Umbilical cord (tissue), 2 donors: ENCODE results near the gene PLEKHS1. TPM values are rescaled to one million over a fixed set of nuclear protein-coding genes. Genes with fewer than 3 reads are reported as not detected.
"Not testable (repeated sequence)": the region's sequence is repeated elsewhere in the genome, so short reads cannot be mapped to it uniquely, and the experiment has no call there.

Experiments used
- DNase-seq: peaks from one replicate; pipeline ENCODE4 v3.0.0-alpha.2; 2015; ENCODE audit warnings: low spot score
- total RNA-seq: library from RNA; depleted of rRNA; stranded (reverse); fragments of >200 nt; gene quantifications from one replicate; pipeline ENCODE4 v1.2.3, GENCODE V29; 2014; ENCODE audit warnings: low replicate concordance; ENCODE audit not compliant: insufficient read depth

The PLEKHS1 gene
- total RNA-seq, 1 donor from 2014 or later = 2.2 TPM

DNA sequence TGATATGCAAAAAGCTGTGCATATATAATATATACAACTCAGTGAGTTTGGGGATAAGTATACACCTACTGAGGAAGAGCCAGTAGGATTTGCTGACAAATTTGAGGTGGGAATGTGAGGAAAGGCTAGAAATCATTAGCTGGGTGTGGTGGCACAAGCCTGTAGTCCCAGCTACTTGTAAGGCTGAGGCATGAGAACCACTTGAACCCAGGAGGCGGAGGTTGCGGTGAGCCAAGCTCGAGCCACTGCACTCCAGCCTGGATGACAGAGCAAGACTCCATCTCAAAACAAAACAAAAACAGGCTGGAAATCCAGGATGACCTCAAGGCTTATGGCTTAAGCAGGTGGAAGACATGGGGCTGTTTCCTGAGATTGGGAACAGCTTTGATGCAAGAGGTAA, 10.6 kb upstream of the PLEKHS1 start:
- DNase-seq = no peak

DNA sequence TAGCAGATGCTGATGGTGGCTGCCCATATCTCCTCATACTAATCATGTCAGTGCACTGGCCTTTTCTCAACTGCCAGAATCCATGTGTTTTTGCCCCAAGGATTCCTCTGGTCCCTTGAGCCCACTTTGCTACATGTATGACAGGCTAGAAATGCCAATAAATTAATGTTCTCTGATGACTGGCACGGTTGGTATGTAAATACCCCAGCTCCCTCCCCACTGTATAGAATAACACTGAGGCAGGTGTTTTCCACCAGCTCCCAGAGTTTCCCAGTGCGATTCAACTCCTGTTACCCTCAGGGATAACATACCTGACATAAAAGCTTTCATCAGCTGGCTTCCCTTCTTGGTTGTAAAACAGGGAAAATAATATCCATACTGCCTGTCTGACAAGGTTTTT, 9.0 kb upstream of the PLEKHS1 start:
- DNase-seq = no peak

DNA sequence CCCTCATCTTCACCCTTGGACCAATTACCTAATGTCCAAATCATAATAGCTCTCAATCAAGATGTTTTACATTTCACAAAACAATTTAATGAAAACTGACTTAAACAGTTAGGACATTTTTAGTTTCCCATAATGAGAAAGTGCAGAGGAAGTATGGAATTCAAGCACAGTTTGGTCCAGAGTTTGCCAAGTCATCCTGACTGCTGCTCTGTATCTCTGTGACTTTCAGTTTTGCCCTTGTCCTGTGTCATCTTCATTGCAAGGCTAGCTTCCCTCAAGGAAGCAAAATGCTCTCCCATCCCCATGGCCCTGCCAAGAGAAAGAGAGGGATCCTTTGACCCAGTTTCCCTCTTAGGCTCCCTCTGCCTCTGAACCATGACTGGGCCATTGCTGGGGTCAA, 7.9 kb upstream of the PLEKHS1 start:
- DNase-seq = no peak

DNA sequence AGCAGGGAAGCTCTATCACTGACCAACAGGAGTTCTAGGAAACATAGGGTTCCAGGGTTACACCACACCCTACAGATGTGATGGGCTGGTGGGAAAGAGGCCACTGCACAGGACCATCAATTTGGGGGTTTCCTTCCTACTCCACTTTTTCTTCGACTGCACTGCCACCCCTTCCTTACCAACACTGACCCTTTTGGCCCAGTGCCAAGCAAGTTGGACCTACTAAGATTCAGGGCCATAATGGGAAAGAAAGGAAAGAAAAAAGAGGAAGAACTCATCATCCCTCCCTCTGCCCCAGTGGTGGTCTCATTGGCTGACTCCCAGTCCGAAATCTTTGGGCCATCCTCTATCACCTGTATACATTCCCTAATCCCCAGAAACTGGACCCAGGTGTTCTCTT, 6.1 kb upstream of the PLEKHS1 start:
- DNase-seq = no peak

DNA sequence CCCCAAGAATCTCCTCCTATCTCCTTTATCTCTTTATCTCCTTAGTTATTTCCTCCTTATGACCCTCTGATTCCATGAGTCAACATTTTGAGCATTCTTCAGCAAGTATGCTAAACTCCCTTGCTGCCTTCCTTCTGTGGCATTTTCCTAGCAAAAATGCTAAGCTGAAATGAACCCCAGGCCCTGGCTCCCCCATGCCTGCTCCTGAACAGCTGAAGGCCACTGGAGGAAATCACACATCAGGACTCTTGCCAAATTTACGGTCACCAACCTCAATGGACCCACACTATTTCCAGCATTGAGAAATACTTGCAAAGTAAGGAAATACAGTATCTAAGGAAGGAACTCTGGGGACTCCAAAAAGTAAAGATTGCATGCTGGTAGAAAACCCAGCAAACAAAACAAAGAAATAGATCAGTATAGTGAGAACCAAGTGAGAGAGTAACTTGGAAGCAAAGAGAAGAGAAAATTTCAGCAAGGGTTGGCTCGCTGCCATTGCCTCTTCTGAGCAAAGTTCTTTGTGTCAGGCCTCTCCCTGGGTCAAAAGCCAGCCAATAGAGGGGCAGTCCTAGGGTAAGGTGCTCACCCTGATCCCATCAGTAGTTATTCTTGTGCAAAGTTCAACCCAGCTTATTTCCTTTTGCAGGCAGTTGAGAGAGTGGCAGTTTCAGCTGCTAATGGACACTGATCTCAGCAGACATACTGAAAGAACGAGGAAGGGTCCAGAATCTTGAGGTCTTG, 5.1 kb upstream of the PLEKHS1 start:
- peak; percentile 6 for DNase-seq

DNA sequence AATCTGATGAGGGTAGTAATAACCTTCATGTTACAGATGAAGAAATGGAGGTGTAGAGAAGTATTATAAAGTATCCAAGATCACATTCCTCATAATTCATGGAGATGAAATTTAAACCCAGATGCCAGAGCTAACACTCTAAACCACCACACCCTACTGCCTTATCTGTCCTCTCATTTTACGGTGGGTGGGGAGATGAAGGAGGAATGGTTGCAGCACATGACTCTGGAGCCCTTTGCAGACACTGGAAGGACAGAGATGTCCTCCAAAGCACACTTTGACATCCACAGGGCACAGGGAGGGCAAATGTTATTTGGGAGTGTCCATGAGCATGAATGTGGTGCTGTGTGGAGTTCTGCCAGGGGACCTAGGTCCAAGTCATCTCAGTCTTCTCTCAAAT, 1.1 kb downstream of the PLEKHS1 start:
- no peak for DNase-seq

DNA sequence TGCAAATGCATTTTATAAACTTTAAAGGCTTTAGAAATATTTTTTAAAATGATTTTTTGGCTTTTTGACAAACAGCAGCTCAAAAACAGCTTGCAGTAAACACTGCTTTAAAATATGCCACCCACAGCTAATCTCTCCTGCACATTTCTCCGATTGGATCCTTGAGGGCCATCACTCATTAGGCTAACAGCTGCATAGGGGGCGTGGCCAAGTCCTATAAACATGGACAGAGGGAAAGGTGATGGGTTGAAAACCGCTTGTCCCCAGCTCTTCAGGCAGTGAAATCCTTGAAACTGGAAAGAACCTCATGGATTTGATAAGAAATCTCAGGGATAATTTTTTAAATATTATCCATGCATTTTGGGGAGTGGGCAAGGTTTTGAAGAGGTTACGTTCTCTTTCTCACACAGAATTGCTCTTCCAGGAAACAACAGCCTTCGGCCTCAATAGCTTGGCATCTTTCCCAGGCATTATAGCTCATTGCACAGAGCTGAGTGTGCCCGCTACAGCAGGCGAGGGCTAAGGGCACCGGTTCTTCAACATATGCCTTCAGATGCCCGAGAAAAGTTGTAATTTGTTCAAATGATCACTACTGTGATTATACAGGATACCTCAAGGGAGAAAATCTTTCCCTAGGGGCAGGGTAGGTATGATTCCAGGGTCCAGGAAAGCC, 1.7 kb downstream of the PLEKHS1 start:
- peak; percentile 28 for DNase-seq

DNA sequence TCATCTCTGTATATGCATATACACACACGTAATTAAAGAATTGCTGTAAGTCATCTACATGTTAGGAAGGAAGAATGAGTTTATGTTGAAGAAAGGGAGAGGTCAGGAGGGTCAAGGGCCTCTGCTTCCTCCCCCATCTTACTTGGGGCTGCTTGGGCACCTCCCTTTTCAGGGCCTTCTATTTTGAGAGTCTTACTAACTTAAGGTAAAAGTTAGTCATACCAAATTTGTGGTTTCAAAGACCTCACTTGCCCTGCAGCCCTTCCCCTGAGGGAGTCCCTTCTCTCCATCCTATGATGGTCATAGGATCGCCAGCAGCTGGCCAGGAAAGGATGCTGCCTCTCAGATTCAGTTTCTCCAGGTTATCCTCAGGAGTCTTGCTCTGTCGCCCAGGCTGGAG, 2.6 kb downstream of the PLEKHS1 start:
- no peak for DNase-seq

DNA sequence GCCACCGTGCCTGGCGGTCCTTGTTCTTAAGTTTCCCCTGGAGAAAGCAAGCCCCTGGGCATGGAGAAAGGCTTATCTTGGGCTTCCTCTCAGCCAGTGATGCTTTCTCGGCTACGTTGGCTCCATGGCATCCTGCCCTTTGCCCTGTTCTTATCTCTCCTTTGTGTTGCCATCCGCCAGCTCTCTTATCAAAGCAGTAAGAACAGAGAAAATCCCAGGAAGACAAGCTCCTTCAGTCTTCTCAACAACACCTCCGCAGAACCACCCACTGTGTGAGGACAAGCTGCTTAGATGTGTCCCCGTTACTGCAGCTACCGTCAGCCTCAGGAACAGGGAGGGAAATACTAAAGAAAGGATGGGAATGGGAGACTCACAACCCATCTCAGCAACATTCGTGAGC, 3.3 kb downstream of the PLEKHS1 start:
- no peak for DNase-seq

DNA sequence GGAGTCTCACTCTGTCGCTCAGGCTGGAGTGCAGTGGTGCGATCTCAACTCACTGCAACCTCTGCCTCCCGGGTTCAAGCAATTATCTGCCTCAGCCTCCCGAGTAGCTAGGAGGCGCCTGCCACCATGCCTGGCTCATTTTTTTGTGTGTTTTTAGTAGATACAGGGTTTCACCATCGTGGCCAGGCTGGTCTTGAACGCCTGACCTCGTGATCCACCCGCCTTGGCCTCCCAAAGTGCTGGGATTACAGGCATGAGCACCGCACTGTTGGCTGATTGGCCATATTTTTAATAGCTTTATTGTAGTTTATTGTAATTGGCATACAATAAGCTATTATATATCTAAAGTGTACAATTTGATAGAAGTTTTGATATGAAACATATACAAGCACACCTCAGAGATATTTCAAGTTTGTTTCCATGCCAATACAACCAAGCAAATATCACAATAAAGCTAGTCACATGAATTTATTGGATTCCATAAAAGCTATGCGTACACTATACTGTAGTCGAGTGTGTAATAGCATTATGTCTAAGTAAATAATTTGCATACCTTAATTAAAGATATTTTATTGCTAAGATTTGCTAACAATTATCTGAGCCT, 5.6 kb downstream of the PLEKHS1 start:
- no peak for DNase-seq

DNA sequence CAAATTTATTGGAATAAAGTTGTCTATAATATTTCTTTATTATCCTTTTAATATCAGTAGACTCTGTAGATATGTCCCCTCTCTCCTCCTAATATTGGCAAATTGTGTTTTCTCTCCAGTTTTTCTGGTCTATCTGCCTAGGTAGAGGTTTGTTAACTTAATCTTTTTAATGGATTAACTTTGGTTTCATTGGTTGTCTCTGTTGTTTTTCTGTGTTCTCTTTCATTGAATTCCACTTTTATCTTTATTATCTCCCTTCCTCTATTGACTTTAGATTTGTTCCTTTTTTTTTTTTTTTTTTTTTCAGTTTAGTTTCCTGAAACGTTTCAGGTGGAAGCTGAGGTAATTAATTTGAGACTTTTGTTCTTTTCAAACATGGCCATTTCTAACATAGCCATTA, 10.6 kb downstream of the PLEKHS1 start:
- DNase-seq = no peak

DNA sequence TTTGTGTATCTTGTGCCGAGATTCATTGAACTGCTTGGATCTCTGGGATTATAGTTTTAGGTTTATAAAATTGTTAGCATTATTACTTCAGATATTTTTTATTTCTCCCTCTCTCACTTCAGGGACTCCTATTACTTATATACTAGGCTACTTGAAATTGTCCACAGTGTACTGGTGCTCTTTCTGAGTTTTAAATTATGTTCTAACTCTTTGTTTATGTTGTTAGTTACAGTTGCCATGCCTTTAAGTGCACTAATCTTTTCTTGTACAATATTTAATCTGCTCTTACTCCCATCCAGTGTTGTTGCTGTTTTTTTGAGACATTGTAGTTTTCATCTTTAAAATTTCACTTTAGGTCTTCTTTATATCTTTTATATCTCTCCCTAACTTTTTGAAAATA, 13.1 kb downstream of the PLEKHS1 start:
- DNase-seq = no peak

DNA sequence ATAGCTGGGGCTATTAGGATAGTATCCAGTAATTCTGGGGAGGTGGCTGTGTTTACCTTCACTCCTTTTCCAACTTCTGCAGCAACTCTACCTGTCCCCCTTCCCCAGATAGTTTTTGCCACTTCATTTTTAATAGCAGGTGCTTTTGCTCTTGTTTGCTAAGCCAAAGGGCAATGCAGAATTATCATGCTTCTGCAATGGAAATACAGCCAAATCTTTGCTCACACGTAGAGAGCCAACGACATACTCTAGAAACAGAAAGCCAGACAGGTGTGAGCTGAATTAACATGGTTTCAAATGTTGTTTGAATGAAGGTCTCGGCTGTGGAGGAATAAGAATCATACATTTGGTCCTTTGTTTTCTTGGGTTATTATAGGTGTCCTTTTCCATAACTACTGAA, 14.4 kb downstream of the PLEKHS1 start:
- DNase-seq = no peak

DNA sequence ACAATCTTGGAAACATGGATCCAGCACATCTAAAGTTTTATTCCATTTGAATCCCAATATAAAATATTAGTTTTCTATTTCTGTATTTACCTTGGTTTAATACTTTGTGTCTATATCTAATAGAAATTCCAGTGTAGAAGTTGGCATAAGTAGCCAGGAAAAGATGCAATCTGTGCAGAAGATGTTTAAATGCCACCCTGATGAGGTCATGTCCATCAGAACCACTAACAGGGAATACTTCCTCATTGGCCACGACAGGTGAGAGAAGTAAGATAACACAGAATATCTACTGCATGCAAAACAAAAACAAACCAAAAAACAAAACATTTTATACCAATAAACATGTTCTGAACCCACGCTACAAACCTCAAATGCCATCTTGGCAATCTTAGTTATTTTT, 15.7 kb downstream of the PLEKHS1 start:
- DNase-seq = no peak

DNA sequence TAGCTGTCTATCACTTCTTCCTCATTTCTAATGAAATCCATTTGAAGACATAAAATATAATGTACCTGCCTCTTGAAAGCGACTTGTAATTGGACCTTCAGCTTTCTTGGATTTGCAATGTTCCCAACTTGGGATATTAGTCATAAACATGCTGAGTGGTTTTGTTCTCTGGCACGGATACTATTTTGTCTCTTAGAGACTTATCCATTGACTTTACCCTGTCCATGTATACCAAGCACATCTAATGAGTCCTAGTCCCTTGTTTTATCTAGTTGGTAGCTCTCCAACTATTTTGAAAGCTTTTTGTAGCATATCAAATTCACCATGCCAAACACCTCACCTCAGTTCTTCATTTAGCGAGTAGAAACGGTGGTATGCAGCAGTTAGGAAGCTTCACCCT, 18.9 kb downstream of the PLEKHS1 start:
- no peak for DNase-seq

DNA sequence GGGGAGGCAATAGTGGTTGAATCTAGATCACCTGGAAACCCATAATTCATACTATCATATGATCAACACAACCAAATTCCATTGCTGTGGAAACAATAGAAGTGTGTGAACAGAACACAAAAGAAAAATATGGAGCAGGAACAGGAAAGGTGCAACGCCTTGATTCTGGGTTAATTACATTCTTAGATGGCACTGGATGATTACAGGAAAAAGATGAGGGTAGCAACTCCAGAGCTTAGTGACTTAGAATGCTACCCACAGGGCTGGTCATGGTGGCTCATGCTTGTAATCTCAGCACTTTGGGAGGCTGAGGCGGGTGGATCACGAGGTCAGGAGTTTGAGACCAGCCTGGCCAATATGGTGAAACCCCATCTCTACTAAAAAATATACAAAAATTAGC, 19.6 kb downstream of the PLEKHS1 start:
- DNase-seq = not testable (repeated sequence)

DNA sequence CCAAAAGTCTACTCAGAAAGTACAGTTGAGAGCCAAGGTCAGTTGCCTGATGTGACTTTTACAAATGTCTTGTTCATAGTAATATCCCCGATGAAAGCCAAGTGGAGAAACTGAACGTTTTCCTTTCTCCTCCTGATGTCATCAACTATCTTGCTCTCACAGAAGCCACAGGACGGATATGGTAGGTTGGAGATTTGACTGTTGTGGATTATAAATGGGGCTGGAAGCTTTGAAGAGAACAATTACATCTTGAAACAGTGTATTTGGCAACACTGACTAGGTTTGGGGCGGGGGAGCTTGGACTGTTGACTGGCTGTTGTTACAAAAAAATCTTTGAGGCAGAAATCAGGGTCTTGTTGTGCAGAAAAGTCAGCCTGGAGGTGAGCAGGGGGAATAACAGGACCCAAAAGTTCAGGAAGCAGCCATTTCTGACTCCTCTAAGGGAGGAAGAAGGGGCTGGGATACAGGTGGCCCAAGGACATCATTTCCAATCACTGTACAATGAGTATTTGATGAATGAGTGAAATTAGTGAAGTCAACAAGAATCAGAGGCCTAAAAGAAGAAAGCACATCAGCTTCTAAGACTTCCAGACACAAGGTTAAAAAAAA, 24.3 kb downstream of the PLEKHS1 start:
- DNase-seq = no peak

DNA sequence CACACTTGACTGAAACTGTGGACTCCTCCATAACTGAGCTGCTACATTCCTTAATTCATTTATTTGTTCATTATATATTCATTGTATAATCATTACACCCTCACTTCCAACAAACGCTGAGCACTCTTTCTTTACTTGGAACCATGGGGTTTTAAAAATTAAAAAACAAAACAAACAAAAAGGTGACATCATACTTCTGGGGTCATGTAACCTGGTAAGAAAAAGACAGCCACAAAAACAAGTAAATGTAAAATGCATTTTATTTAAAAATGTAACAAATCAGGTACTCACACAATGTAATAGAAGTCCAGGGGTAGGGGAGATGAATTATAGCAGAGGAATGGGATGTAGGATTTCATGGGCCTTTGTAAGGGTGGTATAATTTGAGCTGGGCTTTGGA, 25.1 kb downstream of the PLEKHS1 start:
- no peak for DNase-seq

DNA sequence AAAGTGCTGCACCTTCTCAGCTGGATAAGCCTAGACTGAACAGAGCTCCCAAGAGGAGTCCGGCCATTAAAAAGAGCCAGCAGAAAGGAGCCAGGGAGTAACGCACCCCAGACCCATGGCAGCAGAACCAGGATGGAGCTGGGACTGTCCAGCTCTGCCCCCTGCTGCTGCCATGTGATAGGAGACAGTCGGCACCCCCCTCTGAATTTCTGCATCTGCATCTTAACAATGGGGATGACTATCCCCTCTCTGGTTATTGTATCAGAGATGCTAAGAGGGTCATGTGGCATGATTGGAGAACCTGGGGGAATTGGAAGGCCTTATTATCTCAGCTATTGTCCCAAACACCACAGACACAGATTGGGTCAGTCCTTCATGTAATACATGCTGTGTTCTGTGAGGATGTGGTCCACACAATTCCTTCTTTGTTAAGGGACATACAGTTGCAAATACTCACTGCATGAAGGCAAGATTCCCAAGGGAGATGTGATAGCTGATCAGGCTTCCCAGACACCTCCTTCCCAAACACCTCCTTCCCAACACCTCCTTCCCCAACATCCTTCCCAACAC, 29.3 kb downstream of the PLEKHS1 start:
- DNase-seq = no peak

DNA sequence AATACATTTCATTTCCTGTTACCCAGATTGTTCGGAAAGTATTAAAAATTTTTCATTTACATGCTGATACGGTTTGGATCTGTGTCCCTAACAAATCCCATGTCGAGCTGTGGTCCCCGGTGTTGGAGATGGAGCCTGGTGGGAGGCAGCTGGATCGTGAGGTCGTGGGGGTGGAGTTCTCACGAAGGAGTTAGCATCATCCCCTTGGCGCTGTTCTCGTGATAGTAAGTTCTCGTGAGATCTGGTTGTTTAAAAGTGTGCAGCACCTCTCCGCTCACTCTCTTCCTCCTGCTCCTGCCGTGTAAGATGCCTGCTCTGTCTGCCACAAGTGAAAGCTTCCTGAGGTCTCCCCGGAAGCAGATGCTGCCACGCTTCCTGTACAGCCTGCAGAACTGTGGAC, 30.9 kb downstream of the PLEKHS1 start:
- DNase-seq = no peak

DNA sequence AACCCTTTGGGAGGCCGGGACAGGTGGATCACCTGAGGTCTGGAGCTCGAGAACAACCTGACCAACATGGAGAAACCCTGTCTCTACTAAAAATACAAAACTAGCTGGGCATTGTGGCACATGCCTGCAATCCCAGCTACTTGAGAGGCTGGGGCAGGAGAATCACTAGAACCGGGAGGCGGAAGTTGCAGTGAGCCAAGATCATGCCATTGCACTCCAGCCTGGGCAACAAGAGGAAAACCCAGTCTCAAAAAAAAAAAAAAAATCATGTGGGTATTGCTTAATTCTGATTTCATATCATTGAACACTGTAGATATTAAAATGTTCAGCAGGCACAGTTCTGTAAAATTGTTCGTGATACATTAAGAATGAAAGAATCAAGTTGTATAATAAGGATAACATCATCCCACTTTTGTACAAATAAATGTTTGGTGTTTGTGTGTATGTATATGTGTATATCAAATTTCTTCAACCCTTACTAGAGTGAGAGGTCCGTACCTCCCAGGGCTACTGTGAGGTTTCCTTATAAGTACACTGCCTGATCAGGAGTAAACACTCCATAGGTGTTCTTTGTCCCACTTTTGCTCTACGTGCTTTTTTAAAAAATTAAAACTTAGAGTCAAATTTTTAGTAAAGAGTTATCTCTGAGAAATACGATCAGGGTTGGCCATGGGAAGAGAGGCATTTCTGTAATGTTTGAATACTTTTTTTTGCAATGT, 31.7 kb downstream of the PLEKHS1 start:
- no peak for DNase-seq

DNA sequence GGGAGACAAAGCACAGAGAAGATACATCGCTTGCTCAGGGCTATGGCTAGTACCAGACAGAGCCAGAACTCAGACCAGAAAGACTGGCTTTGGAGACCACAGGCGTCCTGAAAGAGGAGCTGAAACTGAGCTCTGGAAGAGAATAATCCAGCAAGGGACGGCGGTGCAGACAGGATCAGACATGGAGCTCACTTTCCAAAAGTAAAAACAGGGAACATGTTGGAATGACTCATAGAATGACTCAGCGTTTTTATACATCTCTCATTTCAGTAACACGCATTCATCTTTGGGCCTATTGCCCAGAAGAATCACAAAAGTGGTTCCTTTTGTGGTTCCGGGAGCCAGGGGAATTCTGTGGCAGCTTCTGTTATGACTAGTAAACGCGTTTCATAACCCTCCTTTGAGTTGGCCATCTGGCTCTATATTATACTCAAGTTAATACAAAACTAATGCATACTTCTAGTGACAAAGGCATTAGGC, 37.2 kb downstream of the PLEKHS1 start:
- peak; percentile 50 for DNase-seq
